IPS DF 6.9 (cell line): ENCODE data around the gene ABLIM2.

ENCODE experiments used
- DNase-seq: peaks from one replicate; pipeline ENCODE4 v3.0.0-alpha.2; 2013; ENCODE audit warnings: low read depth, low spot score
- H3K27ac ChIP-seq: one replicate; pipeline ENCODE4 v1.5.1; 2013; ENCODE audit warnings: low read length, control low read depth
- H3K27me3 ChIP-seq: 2 replicates; pipeline ENCODE4 v1.6.1; 2013; ENCODE audit warnings: mild to moderate bottlenecking, low read length; ENCODE audit not compliant: control insufficient read depth, insufficient read depth
- H3K36me3 ChIP-seq: 2 replicates; pipeline ENCODE4 v1.6.1; 2013; ENCODE audit warnings: low read length; ENCODE audit not compliant: control insufficient read depth, insufficient read depth
- H3K4me1 ChIP-seq: 2 replicates; pipeline ENCODE4 v1.6.1; 2013; ENCODE audit warnings: low read length; ENCODE audit not compliant: control insufficient read depth, insufficient read depth
- H3K4me3 ChIP-seq: 2 replicates; pipeline ENCODE4 v1.5.1; 2013; ENCODE audit warnings: mild to moderate bottlenecking, low read length
- H3K9me3 ChIP-seq: 2 replicates; pipeline ENCODE4 v1.6.1; 2013; ENCODE audit warnings: low read length, inconsistent platforms; ENCODE audit not compliant: control insufficient read depth, insufficient read depth
- WGBS: extraction: QIAGEN DNeasy Blood & Tissue Kit; methylation state at CpG from one replicate; pipeline ENCODE4 v1.1.7; 2013; ENCODE audit warnings: mixed read lengths, missing lambda C conversion rate; ENCODE audit not compliant: insufficient read length, insufficient coverage; 5-methylcytosine and 5-hydroxymethylcytosine counted together

Gene ABLIM2

DNA sequence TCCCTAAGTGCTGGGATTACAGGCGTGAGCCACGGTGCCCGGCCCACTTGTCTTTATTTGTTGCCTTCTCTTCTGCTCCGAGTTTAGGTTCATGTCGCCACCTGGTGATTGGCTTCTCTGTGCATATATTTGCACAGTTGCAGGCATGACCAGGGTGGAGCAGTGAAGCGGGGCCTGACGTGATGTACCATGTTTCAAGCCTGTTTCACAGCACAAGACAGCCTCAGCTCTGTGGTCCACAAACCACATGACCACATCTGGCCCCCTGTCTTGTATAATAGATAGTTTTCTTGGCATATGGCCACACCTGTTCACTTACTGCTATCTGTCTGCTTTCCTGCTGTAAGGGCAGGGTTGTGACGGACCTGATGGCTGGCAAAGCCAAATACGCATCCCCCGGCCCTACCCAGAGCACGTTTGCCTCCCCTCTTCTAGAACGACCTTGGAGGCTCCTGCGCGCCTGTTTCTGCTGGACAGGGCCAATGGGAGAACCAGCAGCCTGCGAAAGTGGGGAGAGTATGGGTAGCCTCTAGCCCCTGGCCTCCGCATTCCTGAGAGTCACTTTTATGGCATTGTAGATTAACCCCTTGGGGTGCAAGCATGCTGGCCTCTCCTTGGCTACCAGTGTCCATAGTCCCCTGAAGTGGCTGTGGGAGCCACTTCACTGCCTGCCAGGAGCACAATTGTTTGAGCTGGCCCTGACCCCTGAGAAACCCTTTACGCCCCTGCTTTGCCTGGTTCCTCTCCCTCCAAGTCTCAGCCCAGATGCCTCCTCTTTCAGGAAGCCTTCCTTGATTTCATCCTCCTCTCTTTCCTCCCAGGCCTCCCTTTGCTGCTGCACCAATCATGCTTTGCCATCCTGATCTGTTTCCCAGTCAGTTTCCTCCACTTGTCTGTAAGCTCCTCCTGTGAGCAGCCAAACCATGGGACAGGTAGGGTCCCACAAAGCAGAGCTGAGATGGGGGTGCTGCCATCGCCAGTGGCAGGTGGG lies 34.4 kb upstream of the ABLIM2 start:
- no peaks in the 10 kb centered on the region for H3K27me3 ChIP-seq
- H3K36me3 ChIP-seq, result no peaks in the 10 kb centered on the region
- H3K4me1 ChIP-seq, result peaks cover 2% of the 10 kb centered on the region; the same call in 1 of the 2 replicates
- no peak overlapping the region for H3K4me3 ChIP-seq
- WGBS, result no CpG with 5 or more reads among the region's 18 CpGs
- no peak overlapping the region for H3K27ac ChIP-seq
- H3K9me3 ChIP-seq, result no peaks in the 10 kb centered on the region
- DNase-seq, result no peak

DNA sequence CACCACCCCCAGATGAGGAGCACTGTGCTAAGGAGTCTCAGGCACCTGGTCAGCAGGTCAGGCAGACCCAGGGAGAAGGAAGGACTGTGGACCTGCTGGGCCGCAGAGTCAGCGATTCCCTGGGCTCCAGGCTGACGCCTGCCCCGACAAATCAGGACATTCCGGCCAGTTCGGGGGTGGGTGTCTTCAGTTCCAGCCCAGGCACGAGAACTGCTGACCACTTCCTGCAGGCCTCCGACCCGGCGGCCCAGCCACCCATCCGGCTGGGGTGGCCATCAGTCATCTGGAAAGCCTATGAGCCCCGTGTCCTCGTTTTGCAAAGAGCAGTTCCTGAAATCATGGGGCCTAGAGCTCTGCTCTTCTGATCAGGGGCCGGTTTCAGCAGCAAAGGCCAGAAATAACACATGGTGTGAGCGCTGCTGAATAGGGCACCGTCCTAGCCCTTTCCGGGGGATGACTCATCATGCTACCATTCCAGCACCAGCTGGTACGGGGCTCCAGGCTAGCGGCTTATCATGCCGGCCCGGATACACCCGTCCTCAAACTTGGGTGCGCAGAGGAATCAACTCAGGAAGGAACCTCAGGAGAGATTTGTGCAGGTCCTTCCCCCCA lies 32.6 kb upstream of the ABLIM2 start:
- no peak overlapping the region for H3K4me3 ChIP-seq
- no peaks in the 10 kb centered on the region for H3K9me3 ChIP-seq
- DNase-seq, result no peak
- no peak overlapping the region for H3K27ac ChIP-seq
- no CpG with 5 or more reads among the region's 23 CpGs for WGBS
- H3K4me1 ChIP-seq, result peaks cover 2% of the 10 kb centered on the region; the same call in 1 of the 2 replicates
- no peaks in the 10 kb centered on the region for H3K27me3 ChIP-seq
- no peaks in the 10 kb centered on the region for H3K36me3 ChIP-seq

DNA sequence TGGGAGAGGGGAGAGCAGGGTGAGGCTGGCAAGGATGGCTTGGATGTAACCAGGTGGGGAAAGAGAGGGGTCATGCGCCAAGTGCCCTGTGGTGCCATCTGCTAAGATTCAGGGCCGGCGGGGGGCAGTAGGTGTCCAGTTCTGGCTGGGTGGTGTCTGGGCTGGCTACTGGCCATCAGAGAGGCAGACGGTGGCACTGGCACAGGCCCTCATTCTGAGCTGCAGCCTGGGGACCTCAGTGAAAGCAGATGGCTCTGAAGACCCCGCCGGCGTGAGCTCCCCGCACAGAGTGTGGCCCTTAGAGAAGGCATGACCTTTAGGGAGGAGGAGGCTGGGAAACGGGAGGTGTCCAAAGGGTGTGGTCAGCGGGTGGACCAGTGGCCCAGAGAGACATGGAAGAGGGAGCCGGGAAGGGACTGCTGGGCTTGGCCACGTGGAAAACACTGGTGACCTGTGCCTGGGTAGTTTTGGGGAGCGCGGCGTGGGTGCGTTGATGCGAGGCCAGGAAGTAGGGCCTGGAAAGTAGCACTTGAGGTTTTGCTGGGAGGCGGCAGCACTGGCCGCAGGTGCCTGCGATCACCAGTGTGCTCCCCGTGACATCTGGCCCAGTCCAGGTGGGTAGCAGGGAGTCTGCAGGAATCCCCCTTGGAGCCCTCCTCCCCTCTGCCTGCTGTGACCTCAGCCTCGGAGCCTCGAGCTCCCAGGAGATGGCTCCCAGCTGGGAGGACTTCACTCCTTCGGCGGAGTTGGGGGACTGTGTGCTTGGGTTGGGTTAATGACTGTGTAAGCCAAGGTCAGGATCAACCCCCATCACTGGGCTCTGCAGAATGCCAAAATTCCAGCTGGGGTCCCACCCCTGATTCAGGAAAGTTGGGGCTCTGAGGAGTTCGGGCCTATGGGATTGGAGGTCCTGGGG lies 31.2 kb upstream of the ABLIM2 start:
- WGBS, result no CpG with 5 or more reads among the region's 26 CpGs
- Histone ChIP-seq H3K27ac (no peak overlapping the region), H3K36me3 (no peaks in the 10 kb centered on the region), H3K4me3 (no peak overlapping the region), H3K27me3 (no peaks in the 10 kb centered on the region), H3K9me3 (no peaks in the 10 kb centered on the region), H3K4me1 (peaks cover 2% of the 10 kb centered on the region; the same call in 1 of the 2 replicates)
- DNase-seq, result no peak

DNA sequence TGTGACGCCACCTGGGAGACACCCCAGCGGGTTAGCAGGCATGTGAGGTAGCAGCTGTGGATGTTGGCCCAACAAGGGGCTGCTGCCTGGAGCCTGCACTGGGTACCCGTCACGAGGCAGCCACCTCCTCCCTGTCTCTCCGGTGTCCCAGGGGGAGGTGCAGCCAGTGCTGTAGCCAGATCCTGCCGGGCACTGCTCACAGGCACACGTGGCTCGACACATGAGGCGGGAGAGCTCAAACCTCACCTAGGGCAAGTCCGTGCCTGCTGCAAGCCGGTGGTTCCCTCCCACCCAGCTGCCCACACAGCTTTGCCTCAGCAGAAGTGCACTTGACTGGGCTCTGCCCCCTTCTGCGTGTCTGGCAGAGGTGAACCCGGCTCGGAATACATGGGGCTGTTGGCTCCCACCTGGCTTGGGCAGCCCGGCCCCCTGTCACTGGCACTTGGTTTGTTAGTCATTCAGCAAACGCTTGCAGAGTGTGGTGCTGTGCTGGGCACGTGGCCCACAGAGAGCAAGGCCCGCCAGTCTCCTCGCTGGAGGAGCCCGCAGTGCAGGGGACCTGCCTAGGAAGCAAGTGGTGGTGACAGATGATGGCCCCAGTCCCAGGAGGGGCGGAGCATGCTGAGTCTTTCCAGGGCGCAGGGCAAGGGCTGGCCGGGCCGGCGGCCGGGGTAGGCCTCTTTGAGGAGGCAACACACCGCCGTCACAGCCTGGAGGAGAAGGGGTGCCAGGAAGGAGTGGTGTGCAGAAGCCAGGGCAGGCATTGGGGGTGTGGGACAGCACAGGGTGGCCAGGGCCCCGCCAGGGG lies 30.3 kb upstream of the ABLIM2 start:
- no peak for DNase-seq
- no peaks in the 10 kb centered on the region for H3K9me3 ChIP-seq
- no CpG with 5 or more reads among the region's 29 CpGs for WGBS
- peaks cover 2% of the 10 kb centered on the region; the same call in 1 of the 2 replicates for H3K4me1 ChIP-seq
- H3K27ac ChIP-seq, result no peak overlapping the region
- no peaks in the 10 kb centered on the region for H3K27me3 ChIP-seq
- H3K4me3 ChIP-seq, result no peak overlapping the region
- H3K36me3 ChIP-seq, result no peaks in the 10 kb centered on the region

DNA sequence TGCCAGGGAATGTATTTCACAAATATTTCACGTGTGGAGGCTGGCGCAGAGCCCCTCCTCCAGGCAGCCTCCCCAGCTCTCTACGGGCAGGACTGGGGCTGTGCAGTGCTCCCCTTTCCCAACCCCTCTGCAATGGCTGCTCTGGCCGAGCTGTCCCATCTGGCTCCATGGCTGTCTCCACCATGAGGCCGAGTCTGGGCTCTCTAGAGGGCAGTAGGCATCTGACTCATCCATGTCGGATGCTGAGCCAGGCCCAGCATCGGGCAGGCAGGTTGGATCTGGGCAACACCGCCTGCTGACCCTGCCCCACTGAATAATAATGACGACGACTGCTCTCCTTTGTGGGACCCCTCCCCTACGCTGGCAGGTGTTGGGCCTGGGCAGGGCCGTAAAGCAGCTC lies 29.5 kb upstream of the ABLIM2 start:
- DNase-seq, result no peak
- Histone ChIP-seq H3K9me3 (no peaks in the 10 kb centered on the region), H3K27ac (no peak overlapping the region), H3K27me3 (no peaks in the 10 kb centered on the region), H3K4me1 (no peaks in the 10 kb centered on the region), H3K36me3 (no peaks in the 10 kb centered on the region), H3K4me3 (no peak overlapping the region)
- WGBS, result no CpG with 5 or more reads among the region's 12 CpGs

DNA sequence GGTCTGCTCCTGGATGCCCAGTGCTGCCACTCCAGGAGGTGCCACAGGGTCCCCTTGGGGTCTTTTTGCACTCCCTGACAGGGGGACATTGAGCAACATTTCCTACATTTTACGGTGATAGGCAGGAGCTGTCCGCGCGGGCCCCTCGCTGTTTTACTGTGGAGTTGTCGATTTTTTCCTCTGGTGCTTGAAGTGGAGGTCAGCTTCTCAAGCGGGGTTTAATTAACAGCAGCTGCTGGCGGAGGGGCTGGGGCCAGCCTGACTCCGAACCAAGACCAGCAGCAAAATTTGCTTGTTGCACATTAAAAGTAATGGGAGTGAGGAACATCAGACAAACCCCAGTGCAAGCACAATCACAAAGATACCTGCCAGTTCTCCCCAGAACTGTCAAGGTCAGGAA lies 27.3 kb upstream of the ABLIM2 start:
- Histone ChIP-seq H3K27ac (no peak overlapping the region), H3K36me3 (no peaks in the 10 kb centered on the region), H3K4me3 (no peak overlapping the region), H3K9me3 (no peaks in the 10 kb centered on the region), H3K4me1 (no peaks in the 10 kb centered on the region), H3K27me3 (no peaks in the 10 kb centered on the region)
- no CpG with 5 or more reads among the region's 9 CpGs for WGBS
- no peak for DNase-seq

DNA sequence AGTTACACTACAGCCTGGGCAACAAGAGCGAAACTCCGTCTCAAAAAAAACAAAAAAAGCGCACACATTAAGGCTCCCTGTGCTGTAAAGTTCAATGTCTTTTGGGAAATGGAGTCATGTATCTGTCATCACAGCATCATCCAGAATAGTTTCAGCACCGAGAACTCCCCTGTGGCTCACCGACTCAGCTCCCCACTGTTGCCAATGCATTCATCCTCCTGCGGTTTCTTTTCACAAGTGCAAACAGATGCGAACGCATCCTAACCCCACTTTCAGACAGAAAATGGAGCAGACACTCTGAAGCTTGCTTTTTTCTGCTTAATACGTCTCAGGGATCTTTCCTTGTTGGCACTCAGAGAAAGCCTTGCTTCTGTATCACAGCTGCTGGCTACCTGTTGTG lies 26.7 kb upstream of the ABLIM2 start:
- Histone ChIP-seq H3K9me3 (no peaks in the 10 kb centered on the region), H3K4me3 (no peak overlapping the region), H3K27me3 (no peaks in the 10 kb centered on the region), H3K4me1 (no peaks in the 10 kb centered on the region), H3K36me3 (no peaks in the 10 kb centered on the region), H3K27ac (no peak overlapping the region)
- no CpG with 5 or more reads among the region's 9 CpGs for WGBS
- DNase-seq, result no peak

DNA sequence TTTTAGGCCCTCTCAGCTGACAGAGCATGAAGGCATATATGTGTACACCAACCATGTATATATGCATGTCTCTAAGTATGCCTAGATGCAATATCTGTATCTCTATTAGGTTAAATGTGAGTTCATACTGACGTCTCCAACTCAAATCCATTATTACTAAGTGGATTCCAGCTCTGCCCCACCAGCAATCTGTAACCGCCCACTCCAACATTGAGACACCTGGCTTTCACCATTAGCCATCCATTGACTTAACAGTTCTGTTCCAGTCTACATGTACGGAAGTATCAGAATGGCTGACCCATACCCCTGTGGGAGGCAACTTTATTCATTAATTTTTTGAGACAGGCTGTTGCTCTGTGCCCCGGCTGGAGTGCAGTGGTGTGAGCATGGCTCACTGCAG lies 25.4 kb upstream of the ABLIM2 start:
- Histone ChIP-seq H3K9me3 (no peaks in the 10 kb centered on the region), H3K27ac (no peak overlapping the region)
- WGBS, result no CpG with 5 or more reads among the region's 4 CpGs

DNA sequence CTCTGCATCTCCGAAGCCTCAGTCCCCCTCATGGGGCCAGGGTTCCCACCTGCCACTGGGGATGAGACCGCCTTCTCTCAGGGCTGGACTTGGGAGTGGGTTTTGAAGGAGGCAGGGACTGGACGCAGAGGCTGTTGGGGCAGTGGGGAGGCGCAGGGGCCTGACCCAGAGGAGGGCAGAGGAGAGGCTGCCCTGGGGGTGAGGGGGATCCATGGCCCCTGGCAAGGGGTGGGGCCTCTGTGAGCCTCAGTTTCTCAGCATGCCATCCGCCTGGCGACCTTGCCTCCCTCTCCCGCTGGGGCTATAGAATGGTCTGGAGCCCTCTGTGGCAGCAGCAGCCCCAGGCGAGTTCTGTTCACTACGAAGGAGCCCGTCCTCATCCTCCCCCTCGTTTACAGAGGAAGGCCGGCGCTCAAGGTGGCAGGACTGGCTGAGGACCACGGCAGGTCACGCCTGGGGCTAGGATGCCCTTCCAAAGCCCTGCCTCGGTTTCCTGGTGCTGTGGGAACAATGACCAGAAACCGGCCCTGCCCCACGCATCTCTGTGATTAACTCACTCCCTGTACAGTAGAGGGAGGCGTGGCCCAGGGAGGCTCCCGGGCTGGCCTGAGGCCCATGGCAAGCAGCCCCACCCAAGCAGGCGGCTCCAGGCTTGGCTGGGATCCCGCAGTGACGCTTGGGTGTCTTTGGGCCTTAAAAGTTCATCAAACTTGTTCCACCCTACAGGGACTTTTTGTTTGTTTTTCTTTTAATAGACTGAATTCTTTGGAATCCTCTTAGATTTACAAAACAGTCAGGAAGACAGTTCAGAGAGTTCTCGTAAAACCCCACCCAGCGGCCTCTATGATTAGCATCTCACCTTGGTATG lies 24.5 kb upstream of the ABLIM2 start:
- no peaks in the 10 kb centered on the region for H3K9me3 ChIP-seq
- no peaks in the 10 kb centered on the region for H3K4me1 ChIP-seq
- H3K27me3 ChIP-seq, result no peaks in the 10 kb centered on the region
- no CpG with 5 or more reads among the region's 25 CpGs for WGBS
- no peaks in the 10 kb centered on the region for H3K36me3 ChIP-seq
- H3K4me3 ChIP-seq, result no peak overlapping the region; the same call in 1 of the 2 replicates
- no peak overlapping the region for H3K27ac ChIP-seq
- no peak for DNase-seq

More for the DNA sequence above, 25.4 kb upstream of the ABLIM2 start:
- H3K27me3 ChIP-seq, result no peaks in the 10 kb centered on the region
- H3K4me3 ChIP-seq, result no peak overlapping the region
- no peaks in the 10 kb centered on the region for H3K4me1 ChIP-seq
- no peak for DNase-seq
- H3K36me3 ChIP-seq, result no peaks in the 10 kb centered on the region
